Retinal pigment epithelial cell (primary cell): ENCODE data around the gene WIPF3.

ENCODE experiments used
- DNase-seq: peaks from one replicate; pipeline ENCODE4 v3.0.0-alpha.2; 2010; ENCODE audit warnings: low read depth
- H3K4me3 ChIP-seq: 2 replicates; pipeline ENCODE4 v1.5.1; 2011; ENCODE audit warnings: mild to moderate bottlenecking, low read length, control low read depth, moderate library complexity
- CTCF ChIP-seq: conservative IDR thresholded peaks from 2 replicates; pipeline ENCODE4 v1.5.1; 2011; ENCODE audit warnings: low read depth, low read length, control low read depth, inconsistent platforms

Gene WIPF3

GRCh38 chr7:29900745-29901144 lies 94.4 kb downstream of the WIPF3 start:
- no peak overlapping the region for H3K4me3 ChIP-seq
- no peak for DNase-seq
- no peak for TF ChIP-seq CTCF

- DNase-seq = no peak
- no peak overlapping the region for H3K4me3 ChIP-seq
- TF ChIP-seq CTCF = no peak
Measured at GRCh38 chr7:29906200-29907022, 100.1 kb downstream of the WIPF3 start.

- DNase-seq = no peak
- no peak overlapping the region for H3K4me3 ChIP-seq
- TF ChIP-seq CTCF = no peak
Measured at GRCh38 chr7:29914180-29914579, 107.9 kb downstream of the WIPF3 start.

GRCh38 chr7:29915481-29916215 lies 109.3 kb downstream of the WIPF3 start:
- no peak overlapping the region for H3K4me3 ChIP-seq
- TF ChIP-seq CTCF = no peak
- DNase-seq = no peak

- no peak overlapping the region for H3K4me3 ChIP-seq
- no peak for TF ChIP-seq CTCF
- DNase-seq = no peak
Measured at GRCh38 chr7:29917641-29918040, 111.3 kb downstream of the WIPF3 start.

GRCh38 chr7:29918850-29919249 lies 112.5 kb downstream of the WIPF3 start:
- TF ChIP-seq CTCF = no peak
- H3K4me3 ChIP-seq = no peak overlapping the region
- DNase-seq = no peak
